Measurements from ENCODE around the gene NRXN3.

GRCh38 chr14:79468486-79468885 lies 1298.3 kb downstream of the NRXN3 start:
- no peak for TF ChIP-seq POLR2A (IDR thresholded peaks at IDR 0.05; ENCODE audit: borderline replicate concordance, extremely low read depth, insufficient read depth, insufficient read length)
- no peak for TF ChIP-seq CTCF (IDR thresholded peaks at IDR 0.05 in 2 of 3, conservative IDR thresholded peaks at IDR 0.05 in 1 of 3; ENCODE audit: borderline replicate concordance in 1 of 3, insufficient read depth in 1 of 3, low read depth in 2 of 3, low read length in 2 of 3)
- TF ChIP-seq REST (IDR thresholded peaks at IDR 0.05; ENCODE audit: low read depth): no peak
- no peak for TF ChIP-seq SP1 (IDR thresholded peaks at IDR 0.05; ENCODE audit: low read depth)
- no peak for TF ChIP-seq POLR2AphosphoS5 (IDR thresholded peaks at IDR 0.05; ENCODE audit: low read depth, low read length)
- TF ChIP-seq EZH2phosphoT487 (IDR thresholded peaks at IDR 0.05; ENCODE audit: borderline replicate concordance): no peak
- no peak for TF ChIP-seq RAD21 (IDR thresholded peaks at IDR 0.05; ENCODE audit: low read depth)

All from HCT116 (cell line).